T-helper 22 cell (primary cell): ENCODE results near the gene FAM216B.

Source experiments
- DNase-seq: peaks from one replicate; pipeline ENCODE4 v3.0.0-alpha.2; 2020; ENCODE audit warnings: low read depth

The FAM216B gene

DNA sequence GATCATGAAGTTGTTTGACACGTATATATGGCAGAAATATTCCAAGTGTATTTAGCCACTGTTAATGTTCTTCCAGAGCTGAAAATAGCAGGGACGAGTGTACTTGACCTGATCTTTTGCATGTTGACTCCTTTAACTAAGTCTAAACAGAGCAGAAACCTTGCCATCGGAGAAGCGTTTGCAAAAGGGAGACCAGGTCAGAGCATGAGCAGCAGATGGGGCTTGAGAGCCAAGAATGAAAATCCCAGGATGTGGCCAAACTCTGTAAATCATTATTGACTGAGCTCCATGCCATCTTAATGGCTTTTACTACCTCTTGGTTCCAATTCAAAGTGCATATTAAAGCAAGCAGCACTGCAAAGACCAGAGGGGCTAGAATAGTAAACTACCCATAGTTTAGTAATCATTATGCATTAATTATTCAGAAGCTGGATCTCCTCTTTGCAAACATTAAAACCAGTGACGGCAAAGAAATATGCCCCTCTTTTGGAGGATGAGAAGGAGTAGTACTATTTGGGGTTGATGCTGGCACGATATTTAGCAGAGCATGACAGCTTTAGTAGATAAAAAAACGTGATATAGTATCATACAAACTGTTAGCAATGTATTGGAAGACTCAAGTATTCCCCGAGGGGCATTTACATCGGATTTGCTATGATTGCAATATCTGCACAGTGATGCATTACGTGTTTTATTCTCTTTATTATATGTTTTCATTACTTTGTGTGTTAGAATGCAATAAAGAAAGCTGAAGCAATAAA, 55.7 kb downstream of the FAM216B start:
- no peak for DNase-seq
